Nephron (organoid): ENCODE results near the gene NPHS1.

Experiments used
- H3K27ac Mint-ChIP-seq, 3 experiments: 2 replicates each; pipeline ENCODE4 v1.8.0; 2020; ENCODE audit warnings: mixed read lengths in 3 of 3, mild to moderate bottlenecking in 2 of 3, moderate library complexity in 1 of 3
- H3K27me3 Mint-ChIP-seq: 2 replicates; pipeline ENCODE4 v1.8.0; 2021; ENCODE audit warnings: low read depth, mild to moderate bottlenecking, moderate library complexity, mixed read lengths
- H3K36me3 Mint-ChIP-seq: 2 replicates; pipeline ENCODE4 v1.8.0; 2020; ENCODE audit warnings: low read depth, mixed read lengths
- H3K4me1 Mint-ChIP-seq: 2 replicates; pipeline ENCODE4 v1.8.0; 2020; ENCODE audit warnings: mixed read lengths
- H3K4me3 Mint-ChIP-seq, 3 experiments: 2 replicates each; pipeline ENCODE4 v1.8.0; 2020; ENCODE audit warnings: mild to moderate bottlenecking in 3 of 3, mixed read lengths in 3 of 3, moderate library complexity in 2 of 3
- H3K9me3 Mint-ChIP-seq: 2 replicates; pipeline ENCODE4 v1.8.0; 2020; ENCODE audit warnings: mixed read lengths
- CTCF ChIP-seq, 3 experiments: fragments of 200-600 bp; sonication (generic); IDR thresholded peaks; one replicate each; pipeline ENCODE4 v1.5.0; 2021; ENCODE audit warnings: antibody characterized with exemption in 3 of 3; ENCODE audit not compliant: unreplicated experiment in 3 of 3

Gene NPHS1

GRCh38 chr19:35813043-35813890 lies 39.0 kb downstream of the NPHS1 start:
- H3K4me1 Mint-ChIP-seq, result no peaks in the 10 kb centered on the region
- no peak for TF ChIP-seq CTCF (IDR thresholded peaks at IDR 0.05; ENCODE audit: unreplicated experiment in 3 of 3)
- H3K36me3 Mint-ChIP-seq, result no peaks in the 10 kb centered on the region
- no peak overlapping the region for H3K4me3 Mint-ChIP-seq
- H3K27ac Mint-ChIP-seq, result no peak overlapping the region
- peaks cover 23% of the 10 kb centered on the region for H3K27me3 Mint-ChIP-seq
- no peaks in the 10 kb centered on the region for H3K9me3 Mint-ChIP-seq

- H3K27me3 Mint-ChIP-seq, result peaks cover 28% of the 10 kb centered on the region
- no peaks in the 10 kb centered on the region for H3K9me3 Mint-ChIP-seq
- no peak for TF ChIP-seq CTCF (IDR thresholded peaks at IDR 0.05; ENCODE audit: unreplicated experiment in 3 of 3)
- H3K36me3 Mint-ChIP-seq, result no peaks in the 10 kb centered on the region
- H3K4me1 Mint-ChIP-seq, result no peaks in the 10 kb centered on the region
- peak within 1 kb of the TSS in 1 of 3 experiments; percentile 49 for H3K27ac Mint-ChIP-seq
- H3K4me3 Mint-ChIP-seq, result peak within 1 kb of the TSS in 1 of 3 experiments; percentile 47
Observed at GRCh38 chr19:35812220-35813042, 39.9 kb downstream of the NPHS1 start, which contains the start of gene PRODH2. PRODH2 (minus strand) TSS chr19:35812845; CDS start chr19:35812805, 40 bp downstream.

- Mint-ChIP-seq H3K4me3 (peak overlapping the region in 1 of 3 experiments; percentile 43), H3K27ac (no peak overlapping the region), H3K4me1 (no peaks in the 10 kb centered on the region), H3K36me3 (no peaks in the 10 kb centered on the region), H3K27me3 (peaks cover 29% of the 10 kb centered on the region), H3K9me3 (no peaks in the 10 kb centered on the region)
- no peak for TF ChIP-seq CTCF (IDR thresholded peaks at IDR 0.05; ENCODE audit: unreplicated experiment in 3 of 3)
Observed at GRCh38 chr19:35811317-35812219, 40.7 kb downstream of the NPHS1 start.

GRCh38 chr19:35807633-35808032 lies 44.7 kb downstream of the NPHS1 start:
- no peak for TF ChIP-seq CTCF (IDR thresholded peaks at IDR 0.05; ENCODE audit: unreplicated experiment in 3 of 3)
- peaks cover 43% of the 10 kb centered on the region for H3K27me3 Mint-ChIP-seq
- no peaks in the 10 kb centered on the region for H3K9me3 Mint-ChIP-seq
- no peak overlapping the region for H3K4me3 Mint-ChIP-seq
- H3K4me1 Mint-ChIP-seq, result no peaks in the 10 kb centered on the region
- no peaks in the 10 kb centered on the region for H3K36me3 Mint-ChIP-seq
- H3K27ac Mint-ChIP-seq, result no peak overlapping the region

GRCh38 chr19:35806597-35806996 lies 45.7 kb downstream of the NPHS1 start:
- Mint-ChIP-seq H3K27me3 (peaks cover 43% of the 10 kb centered on the region), H3K4me1 (no peaks in the 10 kb centered on the region), H3K9me3 (peaks cover 3% of the 10 kb centered on the region), H3K36me3 (peaks cover 3% of the 10 kb centered on the region), H3K27ac (no peak overlapping the region), H3K4me3 (no peak overlapping the region)
- no peak for TF ChIP-seq CTCF (IDR thresholded peaks at IDR 0.05; ENCODE audit: unreplicated experiment in 3 of 3)
